Activated naive CD8-positive, alpha-beta T cell treated with anti-CD3 and anti-CD28 coated beads for 36 hours (primary cell): ENCODE results near the gene POLE2. TPM values are rescaled to one million over a fixed set of nuclear protein-coding genes. Genes with fewer than 3 reads are reported as not detected.
A peak's percentile ranks its signal among the peaks of the same experiment; 100 is the strongest.
"Not testable (repeated sequence)": the region's sequence is repeated elsewhere in the genome, so short reads cannot be mapped to it uniquely, and the experiment has no call there.

Experiments used
- DNase-seq: peaks from one replicate; pipeline ENCODE4 v3.0.0; 2021
- H3K27ac Mint-ChIP-seq: one replicate; pipeline ENCODE4 v1.8.0; 2022; ENCODE audit warnings: mild to moderate bottlenecking, moderate library complexity, mixed read lengths
- H3K27me3 Mint-ChIP-seq: one replicate; pipeline ENCODE4 v1.8.0; 2022; ENCODE audit warnings: mild to moderate bottlenecking, mixed read lengths
- H3K36me3 Mint-ChIP-seq: one replicate; pipeline ENCODE4 v1.8.0; 2021; ENCODE audit warnings: mild to moderate bottlenecking, mixed read lengths
- H3K4me1 Mint-ChIP-seq: one replicate; pipeline ENCODE4 v1.8.0; 2021; ENCODE audit warnings: mixed read lengths
- H3K4me3 Mint-ChIP-seq: one replicate; pipeline ENCODE4 v1.8.0; 2022; ENCODE audit warnings: mild to moderate bottlenecking, moderate library complexity, mixed read lengths
- H3K9me3 Mint-ChIP-seq: one replicate; pipeline ENCODE4 v1.8.0; 2022; ENCODE audit warnings: mixed read lengths
- total RNA-seq, 2 experiments: library from RNA; stranded (reverse); gene quantifications; one replicate each; pipeline ENCODE4 v1.2.3, GENCODE V29; 2021

Gene POLE2, protein sequence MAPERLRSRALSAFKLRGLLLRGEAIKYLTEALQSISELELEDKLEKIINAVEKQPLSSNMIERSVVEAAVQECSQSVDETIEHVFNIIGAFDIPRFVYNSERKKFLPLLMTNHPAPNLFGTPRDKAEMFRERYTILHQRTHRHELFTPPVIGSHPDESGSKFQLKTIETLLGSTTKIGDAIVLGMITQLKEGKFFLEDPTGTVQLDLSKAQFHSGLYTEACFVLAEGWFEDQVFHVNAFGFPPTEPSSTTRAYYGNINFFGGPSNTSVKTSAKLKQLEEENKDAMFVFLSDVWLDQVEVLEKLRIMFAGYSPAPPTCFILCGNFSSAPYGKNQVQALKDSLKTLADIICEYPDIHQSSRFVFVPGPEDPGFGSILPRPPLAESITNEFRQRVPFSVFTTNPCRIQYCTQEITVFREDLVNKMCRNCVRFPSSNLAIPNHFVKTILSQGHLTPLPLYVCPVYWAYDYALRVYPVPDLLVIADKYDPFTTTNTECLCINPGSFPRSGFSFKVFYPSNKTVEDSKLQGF
- 10 to 100 TPM; 33.6 to 37.2 TPM for total RNA-seq

DNA sequence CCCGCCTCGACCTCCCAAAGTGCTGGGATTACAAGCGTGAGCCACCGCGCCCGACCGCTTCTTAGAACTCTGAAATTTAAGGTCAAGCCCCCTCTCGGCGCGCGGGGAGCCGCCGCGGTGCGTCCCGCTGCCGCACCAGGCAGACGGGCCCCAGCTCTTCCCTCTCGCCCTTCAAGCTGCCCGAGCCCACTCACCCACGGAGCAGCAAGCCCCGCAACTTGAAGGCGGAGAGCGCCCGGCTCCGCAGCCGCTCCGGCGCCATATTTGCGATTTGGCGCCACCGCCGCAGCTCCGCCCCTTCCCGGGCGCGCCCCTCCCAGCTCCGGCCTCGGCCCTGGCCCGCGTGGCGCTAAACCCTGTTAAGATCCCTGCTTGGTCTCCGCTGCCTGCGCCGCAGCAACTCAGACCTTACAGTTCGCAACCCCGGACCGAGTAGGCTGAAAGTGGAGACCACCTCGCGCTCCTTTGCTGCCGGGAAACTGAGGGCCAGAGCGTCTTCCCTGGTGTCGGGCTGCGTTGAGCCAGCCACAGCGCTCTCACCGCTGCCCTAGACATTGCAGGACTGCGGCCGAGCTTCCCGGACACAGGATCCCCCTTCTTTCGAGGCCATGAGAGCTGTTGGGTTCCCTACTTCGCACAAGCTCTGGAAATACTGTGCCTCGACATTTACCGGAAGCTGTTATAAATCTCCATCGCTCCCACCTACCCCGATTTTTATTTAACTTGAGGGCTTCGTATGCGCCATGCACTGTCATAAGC, at the start of gene POLE2:
TSS of gene POLE2 (minus strand) at position 273 of the 759 bp plus-strand sequence. CDS start at position 262, 11 bp downstream.
- DNase-seq, result peak; percentile 86
- H3K27me3 Mint-ChIP-seq, result no peaks in the 10 kb centered on the region
- peaks cover 25% of the 10 kb centered on the region for H3K36me3 Mint-ChIP-seq
- peak within 1 kb of the TSS; percentile 89 for H3K4me3 Mint-ChIP-seq
- no peaks in the 10 kb centered on the region for H3K9me3 Mint-ChIP-seq
- peak within 1 kb of the TSS; percentile 90 for H3K27ac Mint-ChIP-seq
- peaks cover 30% of the 10 kb centered on the region for H3K4me1 Mint-ChIP-seq

DNA sequence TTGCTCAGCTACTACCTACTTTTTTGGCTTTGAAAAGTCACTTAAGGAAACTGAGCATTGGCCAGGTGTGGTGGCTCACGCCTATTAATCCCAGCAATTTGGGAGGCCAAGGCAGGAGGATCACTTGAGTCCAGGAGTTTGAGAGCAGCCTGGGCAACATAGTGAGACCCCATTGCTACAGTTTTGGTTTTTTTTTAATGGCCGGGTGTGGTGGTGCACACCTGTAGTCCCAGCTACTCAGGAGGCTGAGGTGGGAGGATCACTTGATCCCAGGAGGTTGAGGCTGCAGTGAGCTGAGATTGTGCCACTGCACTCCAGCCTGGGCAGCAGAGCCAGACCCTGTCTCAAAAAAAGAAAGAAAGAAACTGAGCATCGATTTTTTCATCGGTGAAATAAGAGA, 47.7 kb upstream of the POLE2 start:
- not testable (repeated sequence) for H3K4me3 Mint-ChIP-seq, H3K9me3 Mint-ChIP-seq, H3K27me3 Mint-ChIP-seq, H3K36me3 Mint-ChIP-seq, H3K4me1 Mint-ChIP-seq, DNase-seq, H3K27ac Mint-ChIP-seq

DNA sequence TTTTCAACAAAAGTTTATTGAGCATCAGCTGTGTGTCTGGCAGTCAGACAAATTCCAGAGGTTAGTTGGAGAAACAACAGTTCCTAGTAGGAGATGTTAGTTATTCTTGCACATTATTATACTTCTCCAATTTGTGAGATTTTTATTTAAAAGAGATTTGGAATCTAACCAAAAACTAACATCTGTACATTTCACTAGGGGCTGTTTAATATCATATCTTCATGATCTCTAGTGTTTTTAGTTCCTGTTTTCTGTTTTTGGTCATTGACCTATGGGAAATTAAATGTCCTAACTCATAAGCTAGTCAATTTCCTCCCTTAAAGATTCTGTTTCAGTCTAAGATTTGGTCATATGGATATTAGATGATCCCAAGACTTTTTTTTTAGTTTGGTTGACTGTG, 45.8 kb upstream of the POLE2 start:
- Mint-ChIP-seq H3K27me3 (no peaks in the 10 kb centered on the region), H3K4me3 (no peak overlapping the region), H3K27ac (no peak overlapping the region), H3K36me3 (no peaks in the 10 kb centered on the region), H3K9me3 (no peaks in the 10 kb centered on the region), H3K4me1 (no peaks in the 10 kb centered on the region)
- DNase-seq, result no peak

DNA sequence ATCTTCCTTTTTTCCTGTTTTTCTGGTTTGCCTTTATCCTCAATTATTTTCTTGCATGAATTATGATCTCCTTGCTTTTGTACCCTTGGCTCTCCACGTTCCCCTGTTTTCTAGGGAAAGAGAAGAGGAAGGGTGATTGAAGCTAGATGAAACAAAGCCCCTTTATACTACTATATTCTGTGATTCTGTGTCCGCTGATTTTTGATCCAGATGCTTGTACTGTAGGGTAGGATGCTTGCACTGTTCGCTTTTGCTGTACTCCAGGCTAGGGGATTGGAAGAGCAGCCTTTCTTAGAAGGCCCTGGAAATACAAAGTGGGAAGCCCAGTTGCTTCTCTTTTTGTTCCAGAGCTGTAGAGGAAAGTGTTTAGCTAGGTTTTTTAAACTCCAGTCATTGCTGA, 44.9 kb upstream of the POLE2 start:
- Mint-ChIP-seq H3K4me3 (no peak overlapping the region), H3K36me3 (no peaks in the 10 kb centered on the region), H3K9me3 (no peaks in the 10 kb centered on the region), H3K27me3 (no peaks in the 10 kb centered on the region), H3K27ac (no peak overlapping the region), H3K4me1 (peaks cover under 1% of the 10 kb centered on the region)
- no peak for DNase-seq

DNA sequence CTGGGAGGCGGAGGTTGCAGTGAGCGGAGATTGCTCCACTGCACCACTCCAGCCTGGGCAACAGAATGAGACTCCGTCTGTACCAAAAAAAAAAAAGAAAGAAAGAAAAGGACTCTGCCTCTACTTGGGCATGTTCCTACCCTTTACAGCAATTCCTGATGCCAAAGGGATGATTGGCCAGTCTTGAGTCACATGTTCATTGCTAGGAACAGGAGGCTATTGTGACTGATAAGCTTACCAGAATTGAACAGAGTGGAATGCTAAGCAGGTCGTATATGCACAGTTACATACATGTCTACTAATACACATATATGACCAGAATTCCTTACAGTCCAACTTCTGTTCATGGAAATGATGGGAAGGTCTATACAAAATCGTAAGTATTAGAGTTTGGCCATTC, 39.2 kb upstream of the POLE2 start:
- H3K27ac Mint-ChIP-seq, result no peak overlapping the region
- no peaks in the 10 kb centered on the region for H3K27me3 Mint-ChIP-seq
- no peaks in the 10 kb centered on the region for H3K9me3 Mint-ChIP-seq

DNA sequence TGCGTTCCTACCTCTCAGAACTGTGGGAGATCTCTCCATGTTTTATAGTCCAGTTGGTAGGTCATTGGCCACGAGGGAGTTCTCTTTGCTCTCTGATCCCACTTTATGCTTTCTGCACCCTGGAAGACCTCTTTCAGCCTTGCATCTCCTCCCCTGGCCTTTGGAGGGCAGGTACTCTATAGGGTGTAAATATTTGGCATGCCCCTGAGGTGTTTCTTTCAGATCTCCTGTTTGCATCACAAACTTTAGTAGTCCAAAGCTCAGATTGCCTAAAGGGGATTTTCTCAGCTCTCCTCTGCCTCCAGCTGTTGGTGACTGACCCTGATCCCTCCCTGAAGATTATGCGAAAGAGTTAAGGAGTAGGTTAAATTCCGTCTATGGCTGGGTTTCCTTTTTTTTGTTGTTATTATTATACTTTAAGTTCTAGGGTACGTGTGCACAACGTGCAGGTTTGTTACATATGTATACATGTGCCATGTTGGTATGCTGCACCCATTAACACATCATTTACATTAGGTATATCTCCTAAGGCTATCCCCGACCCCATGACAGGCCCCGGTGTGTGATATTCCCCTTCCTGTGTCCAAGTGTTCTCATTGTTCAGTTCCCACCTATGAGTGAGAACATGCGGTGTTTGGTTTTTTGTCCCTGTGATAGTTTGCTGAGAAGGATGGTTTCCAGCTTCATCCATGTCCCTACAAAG, 33.9 kb upstream of the POLE2 start:
- not testable (repeated sequence) for H3K4me1 Mint-ChIP-seq, H3K27me3 Mint-ChIP-seq, H3K9me3 Mint-ChIP-seq, DNase-seq, H3K27ac Mint-ChIP-seq, H3K4me3 Mint-ChIP-seq
- H3K36me3 Mint-ChIP-seq, result peaks cover 22% of the 10 kb centered on the region

More for the DNA sequence above, 39.2 kb upstream of the POLE2 start:
- no peak for DNase-seq
- H3K4me1 Mint-ChIP-seq, result peaks cover 4% of the 10 kb centered on the region
- peaks cover 4% of the 10 kb centered on the region for H3K36me3 Mint-ChIP-seq
- H3K4me3 Mint-ChIP-seq, result no peak overlapping the region

DNA sequence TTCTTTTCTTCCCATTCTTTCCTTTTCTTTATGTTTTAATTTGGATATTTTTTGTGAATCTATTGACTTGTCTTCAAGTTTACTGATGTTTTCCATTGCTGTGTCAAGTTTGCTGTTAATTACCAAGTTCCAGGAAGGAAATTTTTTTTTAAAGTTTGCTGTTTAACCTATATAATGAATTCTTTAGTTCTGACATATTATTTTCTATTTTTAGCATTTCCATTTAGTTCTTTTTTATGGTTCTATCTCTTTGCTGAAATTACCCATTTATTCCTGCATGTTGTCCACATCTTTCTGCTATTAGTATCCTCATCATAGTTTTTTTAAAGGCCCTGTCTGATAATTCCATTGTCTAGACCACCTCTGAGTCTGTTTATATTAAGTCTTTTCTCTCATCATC, 32.7 kb upstream of the POLE2 start:
- DNase-seq, result no peak
- Mint-ChIP-seq H3K36me3 (peaks cover 25% of the 10 kb centered on the region), H3K27ac (no peak overlapping the region), H3K27me3 (no peaks in the 10 kb centered on the region), H3K9me3 (no peaks in the 10 kb centered on the region), H3K4me3 (no peak overlapping the region), H3K4me1 (no peaks in the 10 kb centered on the region)

DNA sequence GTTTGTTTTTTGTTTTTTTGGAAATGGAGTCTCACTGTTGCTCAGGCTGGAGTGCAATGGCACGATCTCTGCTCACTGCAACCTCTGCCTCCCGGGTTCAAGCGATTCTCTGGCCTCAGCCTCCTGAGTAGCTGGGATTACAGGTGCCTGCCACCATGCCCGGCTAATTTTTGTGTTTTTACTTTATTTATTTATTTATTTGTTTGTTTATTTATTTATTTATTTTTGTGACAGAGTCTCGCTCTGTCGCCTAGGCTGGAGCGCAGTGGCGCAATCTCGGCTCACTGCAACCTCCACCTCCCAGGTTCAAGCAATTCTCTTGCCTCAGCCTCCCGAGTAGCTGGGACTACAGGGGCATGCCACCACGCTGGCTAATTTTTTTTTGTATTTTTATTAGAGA, 23.0 kb upstream of the POLE2 start:
- H3K27me3 Mint-ChIP-seq, H3K36me3 Mint-ChIP-seq, H3K27ac Mint-ChIP-seq, H3K4me3 Mint-ChIP-seq, H3K9me3 Mint-ChIP-seq, H3K4me1 Mint-ChIP-seq, DNase-seq: not testable (repeated sequence)

DNA sequence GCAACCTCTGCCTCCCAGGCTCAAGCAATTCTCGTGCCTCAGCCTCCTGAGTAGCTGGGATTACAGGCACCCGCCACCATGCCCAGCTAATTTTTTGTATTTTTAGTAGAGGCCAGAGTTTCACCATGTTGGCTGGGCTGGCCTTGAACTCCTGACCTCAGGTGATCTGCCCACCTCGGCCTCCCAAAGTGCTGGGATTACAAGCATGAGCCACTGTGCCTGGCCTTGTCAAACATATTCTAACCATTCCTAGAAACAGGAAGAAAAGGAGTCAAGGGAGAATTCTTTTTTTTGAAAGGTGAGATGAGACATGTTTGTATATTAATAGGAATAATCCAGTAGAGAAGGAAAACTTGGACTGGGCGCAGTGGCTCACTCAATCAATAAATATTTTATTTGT, 16.5 kb upstream of the POLE2 start:
- peaks cover 11% of the 10 kb centered on the region for H3K4me1 Mint-ChIP-seq
- DNase-seq, H3K4me3 Mint-ChIP-seq, H3K27ac Mint-ChIP-seq, H3K27me3 Mint-ChIP-seq, H3K9me3 Mint-ChIP-seq, H3K36me3 Mint-ChIP-seq: not testable (repeated sequence)

DNA sequence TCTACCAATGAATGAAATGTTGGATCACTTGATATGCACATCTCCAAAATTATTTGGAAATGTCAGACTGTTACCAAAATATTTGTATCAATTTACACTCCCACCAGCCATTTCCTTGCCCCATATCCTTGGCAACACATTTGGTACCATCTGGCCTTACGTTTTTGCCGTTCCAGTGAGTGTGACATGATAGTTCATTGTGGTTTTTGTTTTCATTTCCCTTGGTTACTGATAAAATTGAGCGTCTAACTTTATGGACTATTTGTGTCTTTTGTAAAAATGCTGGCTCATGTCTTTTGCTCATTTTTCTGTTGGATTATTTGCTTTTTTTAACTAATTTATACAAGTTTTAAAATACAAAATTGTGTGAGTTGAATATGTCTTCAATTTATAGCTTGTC, 16.0 kb upstream of the POLE2 start:
- H3K9me3 Mint-ChIP-seq, result no peaks in the 10 kb centered on the region
- no peak overlapping the region for H3K4me3 Mint-ChIP-seq
- H3K27me3 Mint-ChIP-seq, result no peaks in the 10 kb centered on the region
- H3K27ac Mint-ChIP-seq, result no peak overlapping the region
- DNase-seq, result no peak
- H3K4me1 Mint-ChIP-seq, result peaks cover 7% of the 10 kb centered on the region
- H3K36me3 Mint-ChIP-seq, result peaks cover 7% of the 10 kb centered on the region

DNA sequence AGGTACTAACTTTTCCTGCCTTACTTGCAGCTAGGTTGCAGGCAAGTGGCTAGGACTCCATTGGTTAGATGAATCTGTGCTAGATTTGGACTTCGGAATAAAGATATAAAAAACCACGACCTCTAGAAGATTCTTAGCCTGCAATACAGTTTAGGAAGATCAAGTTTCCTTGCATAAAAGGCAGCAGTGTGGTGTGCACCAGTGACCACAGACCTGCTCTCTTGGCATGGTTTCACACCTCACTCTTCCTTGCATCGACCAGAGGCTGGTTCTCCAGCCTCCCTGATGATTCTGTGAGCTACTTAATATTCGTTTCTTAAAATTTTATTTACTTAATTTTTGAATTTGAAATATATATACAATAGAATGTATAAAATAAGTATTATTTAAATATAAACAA, 14.7 kb upstream of the POLE2 start:
- Mint-ChIP-seq H3K4me1 (peaks cover 7% of the 10 kb centered on the region), H3K9me3 (no peaks in the 10 kb centered on the region), H3K36me3 (peaks cover 7% of the 10 kb centered on the region), H3K27me3 (no peaks in the 10 kb centered on the region), H3K4me3 (no peak overlapping the region), H3K27ac (no peak overlapping the region)
- DNase-seq, result no peak

DNA sequence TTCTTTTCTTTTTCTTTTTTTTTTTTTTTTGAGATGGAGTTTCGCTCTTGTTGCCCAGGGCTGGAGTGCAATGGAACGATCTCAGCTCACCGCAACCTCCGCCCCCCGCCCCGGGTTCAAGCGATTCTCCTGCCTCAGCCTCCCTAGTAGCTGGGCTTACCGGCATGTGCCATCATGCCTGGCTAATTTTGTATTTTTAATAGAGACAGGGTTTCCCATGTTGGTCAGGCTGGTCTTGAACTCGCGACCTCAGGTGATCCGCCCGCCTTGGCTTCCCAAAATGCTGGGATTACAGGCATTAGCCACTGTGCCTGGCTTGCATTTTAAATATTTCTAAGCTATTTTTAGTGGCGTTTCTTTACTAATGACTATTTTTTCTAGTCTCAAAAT, 5.7 kb upstream of the POLE2 start:
- DNase-seq, H3K27ac Mint-ChIP-seq: not testable (repeated sequence)
- peaks cover 26% of the 10 kb centered on the region for H3K4me1 Mint-ChIP-seq

DNA sequence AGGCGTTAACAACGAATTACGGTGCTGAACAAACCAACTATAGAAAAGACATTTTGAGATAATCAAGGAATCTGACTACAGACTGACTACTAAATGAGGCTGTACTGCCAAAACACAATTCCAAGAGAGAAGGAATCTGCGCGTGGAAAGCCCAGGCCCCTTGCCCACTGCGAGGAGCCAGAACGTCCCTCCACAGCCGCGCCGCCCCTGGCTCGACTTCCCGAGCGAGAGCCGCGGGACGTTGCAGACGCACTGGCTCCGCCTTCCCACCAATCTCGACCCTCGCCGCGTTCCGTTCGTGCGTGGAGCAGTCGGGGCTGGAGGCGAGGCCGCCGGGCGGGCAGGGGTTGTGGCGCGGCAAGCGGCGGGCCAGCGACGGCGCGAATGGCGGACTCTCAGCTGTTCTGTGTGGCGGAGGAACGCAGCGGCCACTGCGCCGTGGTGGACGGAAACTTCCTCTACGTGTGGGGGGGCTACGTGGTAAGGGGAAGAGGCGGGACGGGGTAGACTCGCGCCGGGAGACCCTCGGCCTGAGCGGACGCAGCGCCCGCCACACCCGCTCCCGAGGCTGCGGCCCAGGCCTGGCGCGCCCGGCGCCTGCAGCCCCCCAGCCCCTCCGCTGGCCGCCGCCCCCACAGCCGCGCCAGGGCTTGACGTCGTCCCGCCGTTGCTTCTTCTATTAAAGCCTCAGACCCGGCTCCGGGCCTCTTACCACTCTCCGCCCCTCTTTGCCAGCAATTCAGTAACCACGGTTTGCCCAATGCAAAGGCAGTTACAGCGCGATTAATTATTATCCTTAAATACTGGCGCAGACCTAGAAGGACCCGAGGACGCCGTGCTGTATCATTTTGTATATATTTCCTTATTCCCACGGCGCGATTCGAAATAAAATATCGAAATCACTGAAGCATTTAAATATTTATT, 5.1 kb upstream of the POLE2 start, which contains the start of gene KLHDC1:
TSS of gene KLHDC1 (plus strand) at position 310 of the 924 bp plus-strand sequence. CDS start at position 385, 75 bp downstream.
- Mint-ChIP-seq H3K36me3 (no peaks in the 10 kb centered on the region), H3K4me3 (peak within 1 kb of the TSS; percentile 83), H3K9me3 (no peaks in the 10 kb centered on the region), H3K27me3 (no peaks in the 10 kb centered on the region), H3K4me1 (peaks cover 32% of the 10 kb centered on the region), H3K27ac (peak within 1 kb of the TSS; percentile 81)
- DNase-seq, result peak; percentile 71

More for the DNA sequence above, 5.7 kb upstream of the POLE2 start:
- H3K9me3 Mint-ChIP-seq, H3K27me3 Mint-ChIP-seq, H3K36me3 Mint-ChIP-seq: not testable (repeated sequence)
- H3K4me3 Mint-ChIP-seq, result peak overlapping the region; percentile 83

DNA sequence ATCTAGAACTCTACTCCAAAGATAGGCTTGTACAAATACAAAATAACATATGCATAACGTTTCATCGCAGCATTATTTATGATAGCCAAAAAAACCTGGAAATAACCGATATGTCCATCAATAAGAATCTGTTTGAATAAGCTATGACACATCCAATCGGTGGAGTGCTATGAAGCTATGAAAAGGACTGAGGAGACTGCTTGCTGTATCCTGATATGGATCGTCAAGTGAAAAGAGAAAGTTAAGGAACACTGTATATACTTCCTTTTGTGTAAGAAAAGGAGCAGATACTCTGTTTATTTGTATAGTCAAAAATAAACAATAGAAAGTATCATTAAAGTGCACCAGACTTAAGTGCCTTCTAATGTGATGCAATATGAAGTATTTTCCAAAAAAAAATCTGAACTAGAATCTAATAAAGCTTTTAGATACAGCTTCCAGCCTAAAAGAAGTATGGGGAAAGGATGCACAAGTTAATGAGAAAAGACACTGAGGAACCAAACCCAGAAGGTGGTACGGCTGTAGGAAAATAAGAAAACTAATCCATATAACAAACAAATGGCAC, 4.3 kb upstream of the POLE2 start:
- Mint-ChIP-seq H3K4me1 (peaks cover 34% of the 10 kb centered on the region), H3K36me3 (peaks cover 4% of the 10 kb centered on the region), H3K27me3 (no peaks in the 10 kb centered on the region), H3K9me3 (no peaks in the 10 kb centered on the region), H3K27ac (peak overlapping the region; percentile 81), H3K4me3 (peak overlapping the region; percentile 83)
- no peak for DNase-seq
